ENCODE data around the gene HIRA. TPM values are rescaled to one million over a fixed set of nuclear protein-coding genes. Genes with fewer than 3 reads are reported as not detected.

HIRA gene
- 19.6 to 25.2 TPM (median 23.6 TPM) in 5 replicates for total RNA-seq (2022; extraction: Qiagen RNA extraction; ENCODE audit: low read depth)

GRCh38 chr22:19431649-19432132, at the start of gene HIRA:
Gene HIRA, minus strand, starts transcription at chr22:19431733. Its CDS starts 257 bp downstream, at chr22:19431476.

GRCh38 chr22:19479355-19480172, 48.0 kb upstream of the HIRA start, which contains the start of gene CDC45:
Gene CDC45, plus strand, starts transcription at chr22:19479920. Its CDS starts 49 bp downstream, at chr22:19479969.

GRCh38 chr22:19478901-19479354, 47.4 kb upstream of the HIRA start, which contains the start of gene UFD1:
Gene UFD1, minus strand, starts transcription at chr22:19479193. Its CDS starts 108 bp downstream, at chr22:19479085.

GRCh38 chr22:19447330-19448075, 16.0 kb upstream of the HIRA start, which contains the start of gene C22orf39:
Gene C22orf39, minus strand, starts transcription at chr22:19447711. Its CDS starts 23 bp downstream, at chr22:19447688.

GRCh38 chr22:19432133-19432851, 759 bp upstream of the HIRA start, which contains the start of gene MRPL40:
Gene MRPL40, plus strand, starts transcription at chr22:19432545. Its CDS starts 10 bp downstream, at chr22:19432555.

GRCh38 chr22:19291580-19292457, 139.7 kb downstream of the HIRA start, which contains the start of gene CLTCL1:
Gene CLTCL1, minus strand, starts transcription at chr22:19291719. Its CDS starts 78 bp downstream, at chr22:19291641.

Other genes starting within 250 kb of the HIRA start
- 4.6 to 6.0 TPM (median 5.4 TPM) in 5 replicates for gene CLTCL1, start 140.0 kb downstream of the HIRA start, total RNA-seq (2022; extraction: Qiagen RNA extraction; ENCODE audit: low read depth)
- gene MRPL40, start 812 bp upstream of the HIRA start, total RNA-seq (2022; extraction: Qiagen RNA extraction; ENCODE audit: low read depth) = 41.4 to 47.6 TPM (median 44.7 TPM) in 5 replicates
- 11.5 to 15.0 TPM (median 14.4 TPM) in 5 replicates for gene C22orf39, start 16.0 kb upstream of the HIRA start, total RNA-seq (2022; extraction: Qiagen RNA extraction; ENCODE audit: low read depth)
- gene UFD1, start 47.5 kb upstream of the HIRA start, total RNA-seq (2022; extraction: Qiagen RNA extraction; ENCODE audit: low read depth) = 94.8 to 99.6 TPM (median 98.3 TPM) in 5 replicates
- gene CDC45, start 48.2 kb upstream of the HIRA start, total RNA-seq (2022; extraction: Qiagen RNA extraction; ENCODE audit: low read depth) = 23.5 to 26.4 TPM (median 24.8 TPM) in 5 replicates
- not detected in 5 replicates for gene CLDN5, start 92.7 kb upstream of the HIRA start, total RNA-seq (2022; extraction: Qiagen RNA extraction; ENCODE audit: low read depth)

Data from A549 treated with DMSO at 1 μM for 4 hours (cell line).